PC-9 (cell line): ENCODE data around the gene AKAP6. TPM values are rescaled to one million over a fixed set of nuclear protein-coding genes. Genes with fewer than 3 reads are reported as not detected.
A peak's percentile ranks its signal among the peaks of the same experiment; 100 is the strongest.

Source experiments
- BruUV-seq: library from RNA; stranded (reverse); fragments of 400-500 nt; replicated peaks from 2 replicates; lab custom pipeline; 2021; lab: Mats Ljungman, UMichigan
- CTCF ChIA-PET: fragments of 300-600 bp; sonication (Branson Sonifier 250); formaldehyde crosslinking; loops from one replicate; lab custom pipeline; 2022; ENCODE audit warnings: antibody characterized with exemption; lab: Charles Lee
- POLR2A ChIA-PET: fragments of 300-600 bp; sonication (Branson Sonifier 250); formaldehyde crosslinking; loops from one replicate; lab custom pipeline; 2022; ENCODE audit warnings: antibody characterized with exemption; ENCODE audit not compliant: unreplicated experiment; lab: Charles Lee
- DNase-seq, 2 experiments: peaks; one replicate each; pipeline versions ENCODE4 v3.0.0 to v3.0.0-alpha.2; 2015 to 2022; ENCODE audit warnings: mixed read lengths in 1 of 2
- H2AFZ ChIP-seq: fragments of 200-600 bp; sonication (generic); 2 replicates; pipeline ENCODE4 v1.8.1; 2017; ENCODE audit warnings: antibody characterized with exemption
- H3F3A ChIP-seq: fragments of 200-600 bp; sonication (generic); 2 replicates; pipeline ENCODE4 v1.8.1; 2017; ENCODE audit warnings: antibody characterized with exemption, mild to moderate bottlenecking, low read depth; ENCODE audit not compliant: insufficient read depth
- H3K27ac ChIP-seq: fragments of 200-600 bp; sonication (generic); 2 replicates; pipeline ENCODE4 v1.6.1; 2016; ENCODE audit warnings: mixed run types
- H3K27me3 ChIP-seq: fragments of 200-600 bp; sonication (generic); 2 replicates; pipeline ENCODE4 v1.6.1; 2016; ENCODE audit warnings: low read depth, mixed run types; ENCODE audit not compliant: insufficient read depth
- H3K36me3 ChIP-seq: fragments of 200-600 bp; sonication (generic); 2 replicates; pipeline ENCODE4 v1.6.1; 2016; ENCODE audit warnings: low read depth, mixed run types
- H3K4me1 ChIP-seq: fragments of 200-600 bp; sonication (generic); replicated peaks from 2 replicates; pipeline ENCODE4 v1.6.1; 2016; ENCODE audit warnings: mixed run types; ENCODE audit not compliant: insufficient read depth
- H3K4me2 ChIP-seq: fragments of 200-600 bp; sonication (generic); 2 replicates; pipeline ENCODE4 v1.6.1; 2017; ENCODE audit warnings: mixed run types
- H3K4me3 ChIP-seq: fragments of 200-600 bp; sonication (generic); 2 replicates; pipeline ENCODE4 v1.6.1; 2016; ENCODE audit warnings: mixed run types
- H3K79me2 ChIP-seq: fragments of 200-600 bp; sonication (generic); 2 replicates; pipeline ENCODE4 v1.6.1; 2017; ENCODE audit warnings: low read depth, mixed run types
- H3K9me2 ChIP-seq: fragments of 200-600 bp; sonication (generic); 2 replicates; pipeline ENCODE4 v1.8.1; 2017; ENCODE audit warnings: mild to moderate bottlenecking; ENCODE audit not compliant: insufficient read depth
- H3K9me3 ChIP-seq: fragments of 200-600 bp; sonication (generic); 2 replicates; pipeline ENCODE4 v1.8.1; 2016; ENCODE audit warnings: low read depth; ENCODE audit not compliant: insufficient read depth
- H4K20me1 ChIP-seq: fragments of 200-600 bp; sonication (generic); 2 replicates; pipeline ENCODE4 v1.8.1; 2017; ENCODE audit not compliant: insufficient read depth
- CTCF ChIP-seq: fragments of 200-600 bp; sonication (generic); conservative IDR thresholded peaks from 2 replicates; pipeline ENCODE4 v1.6.1; 2017; ENCODE audit warnings: mixed run types, antibody characterized with exemption, mild to moderate bottlenecking, moderate library complexity
- EZH2 ChIP-seq: fragments of 200-600 bp; sonication (generic); IDR thresholded peaks from 2 replicates; pipeline ENCODE4 v1.8.0; 2017; ENCODE audit warnings: antibody characterized with exemption, low read depth
- intact Hi-C: fragments of 100-400 bp; cut with micrococcal nuclease; formaldehyde crosslinking; loops from one replicate; pipeline ENCODE4 v1.10.0; 2022; ENCODE audit not compliant: unreplicated experiment
- total RNA-seq: library from RNA; stranded (reverse); gene quantifications from 2 replicates; pipeline ENCODE4 v1.2.3, GENCODE V29; 2021

Gene AKAP6
- total RNA-seq, 1 experiment from 2014 or later: 2.8 TPM

GRCh38 chr14:32472076-32472475 is 143.0 kb downstream of the AKAP6 start:
- peak overlapping the region; percentile 97 for H3K27ac ChIP-seq
- no peaks in the 10 kb centered on the region for H3K36me3 ChIP-seq
- H3K4me3 ChIP-seq: no peak overlapping the region
- POLR2A ChIA-PET: no interaction called here
- peak overlapping the region; percentile 74 for H3K4me2 ChIP-seq
- H3K79me2 ChIP-seq: no peaks in the 10 kb centered on the region
- H3K9me3 ChIP-seq: no peaks in the 10 kb centered on the region
- DNase-seq: no peak
- TF ChIP-seq EZH2: no peak
- no peaks in the 10 kb centered on the region for H4K20me1 ChIP-seq
- H3K9me2 ChIP-seq: no peaks in the 10 kb centered on the region
- peaks cover 49% of the 10 kb centered on the region for H3K4me1 ChIP-seq
- peaks cover 29% of the 10 kb centered on the region for H3F3A ChIP-seq
- H2AFZ ChIP-seq: no peak overlapping the region
- no TSS peak for BruUV-seq
- CTCF ChIA-PET: no interaction called here
- no peaks in the 10 kb centered on the region for H3K27me3 ChIP-seq
- intact Hi-C loops: loop anchor here (2.0 to 5.0 kb wide), 4 partner anchors 75 to 1850 kb away; partner anchors contain the start of gene ARHGAP5

GRCh38 chr14:32472512-32473463 is 143.7 kb downstream of the AKAP6 start:
- H4K20me1 ChIP-seq: no peaks in the 10 kb centered on the region
- H3K4me2 ChIP-seq: peak overlapping the region; percentile 74
- no peaks in the 10 kb centered on the region for H3K36me3 ChIP-seq
- no peaks in the 10 kb centered on the region for H3K9me3 ChIP-seq
- TF ChIP-seq CTCF (no peak), EZH2 (no peak)
- 0 out of 2 replicates have a peak overlapping the region, but pooled peaks have one; percentile 12 for H2AFZ ChIP-seq
- H3F3A ChIP-seq: peaks cover 29% of the 10 kb centered on the region
- peak; percentile 15 to 79 for DNase-seq
- peak overlapping the region; percentile 35; the same call in 1 of the 2 replicates for H3K4me3 ChIP-seq
- no TSS peak for BruUV-seq
- ChIA-PET POLR2A (interaction anchor here (0.5 kb wide), 1 partner anchor 545 kb away, joined by 3 read pairs; no protein-coding TSS in a partner anchor), CTCF (interaction anchor here (0.6 to 0.7 kb wide), 3 partner anchors 41 to 936 kb away, joined by 3 read pairs; no protein-coding TSS in a partner anchor)
- intact Hi-C loops: loop anchor here (1.0 to 5.0 kb wide), 6 partner anchors 37 to 1850 kb away; partner anchors contain the start of gene ARHGAP5
- no peaks in the 10 kb centered on the region for H3K79me2 ChIP-seq
- peaks cover 49% of the 10 kb centered on the region for H3K4me1 ChIP-seq
- peak overlapping the region; percentile 97 for H3K27ac ChIP-seq
- H3K27me3 ChIP-seq: no peaks in the 10 kb centered on the region
- H3K9me2 ChIP-seq: no peaks in the 10 kb centered on the region

GRCh38 chr14:32473464-32473855 is 144.4 kb downstream of the AKAP6 start:
- Histone ChIP-seq H3K9me2 (no peaks in the 10 kb centered on the region), H3K36me3 (no peaks in the 10 kb centered on the region), H3K79me2 (no peaks in the 10 kb centered on the region), H3K4me3 (peak overlapping the region; percentile 35; the same call in 1 of the 2 replicates), H3K4me2 (peak overlapping the region; percentile 74), H3K27ac (peak overlapping the region; percentile 97), H2AFZ (no peak overlapping the region), H3K27me3 (no peaks in the 10 kb centered on the region), H3K9me3 (no peaks in the 10 kb centered on the region), H3K4me1 (peaks cover 44% of the 10 kb centered on the region), H3F3A (peaks cover 27% of the 10 kb centered on the region), H4K20me1 (no peaks in the 10 kb centered on the region)
- intact Hi-C loops: loop anchor here (1.0 to 5.0 kb wide), 6 partner anchors 36 to 1849 kb away; partner anchors contain the start of gene ARHGAP5
- BruUV-seq: no TSS peak
- POLR2A ChIA-PET: interaction anchor here (0.6 kb wide), 1 partner anchor 1113 kb away, joined by 7 read pairs; no protein-coding TSS in a partner anchor
- peak; percentile 68 to 93 for DNase-seq
- TF ChIP-seq EZH2 (no peak), CTCF (no peak)
- CTCF ChIA-PET: interaction anchor here (0.6 kb wide), 1 partner anchor 52 kb away, joined by 3 read pairs; no protein-coding TSS in a partner anchor
